Karpas-422 (cell line): ENCODE results near the gene CMKLR1. TPM values are rescaled to one million over a fixed set of nuclear protein-coding genes. Genes with fewer than 3 reads are reported as not detected.
A peak's percentile ranks its signal among the peaks of the same experiment; 100 is the strongest.

Experiments
- DNase-seq: peaks from one replicate; pipeline ENCODE4 v3.0.0-alpha.2; 2015
- H2AFZ ChIP-seq: fragments of 200-600 bp; sonication (generic); 2 replicates; pipeline ENCODE4 v1.6.1; 2014; ENCODE audit warnings: antibody characterized with exemption, low read length, mixed read lengths
- H3K27ac ChIP-seq: fragments of 200-600 bp; sonication (generic); 2 replicates; pipeline ENCODE4 v1.5.1; 2014; ENCODE audit warnings: mild to moderate bottlenecking, low read length, moderate library complexity
- H3K27me3 ChIP-seq: fragments of 200-600 bp; sonication (generic); 2 replicates; pipeline ENCODE4 v1.6.1; 2014; ENCODE audit warnings: low read length, mixed read lengths
- H3K36me3 ChIP-seq: fragments of 200-600 bp; sonication (generic); 2 replicates; pipeline ENCODE4 v1.6.1; 2014; ENCODE audit warnings: low read length, mixed read lengths; ENCODE audit not compliant: insufficient read depth
- H3K4me1 ChIP-seq: fragments of 200-600 bp; sonication (generic); 2 replicates; pipeline ENCODE4 v1.6.1; 2014; ENCODE audit warnings: mild to moderate bottlenecking, low read length, mixed read lengths
- H3K4me2 ChIP-seq: fragments of 200-600 bp; sonication (generic); 2 replicates; pipeline ENCODE4 v1.6.1; 2014; ENCODE audit warnings: low read length, low read depth, mild to moderate bottlenecking; ENCODE audit not compliant: poor library complexity, severe bottlenecking
- H3K4me3 ChIP-seq: fragments of 200-600 bp; sonication (generic); 2 replicates; pipeline ENCODE4 v1.5.1; 2014; ENCODE audit warnings: mild to moderate bottlenecking, antibody characterized with exemption, low read length, mixed read lengths
- H3K79me2 ChIP-seq: fragments of 200-600 bp; sonication (generic); 2 replicates; pipeline ENCODE4 v1.6.1; 2014; ENCODE audit warnings: mild to moderate bottlenecking, low read length, mixed read lengths
- H3K9ac ChIP-seq: fragments of 200-600 bp; sonication (generic); 2 replicates; pipeline ENCODE4 v1.6.0; 2014; ENCODE audit warnings: low read length
- H3K9me2 ChIP-seq: fragments of 200-600 bp; sonication (generic), shearing (Covaris generic); replicated peaks from 2 replicates; pipeline ENCODE4 v1.6.0; 2014; ENCODE audit warnings: mild to moderate bottlenecking, low read length, moderate library complexity; ENCODE audit not compliant: insufficient read depth
- H3K9me3 ChIP-seq: fragments of 300-700, 200-600 bp; sonication (generic); 2 replicates; pipeline ENCODE4 v1.6.1; 2014; ENCODE audit warnings: low read length, mixed read lengths
- H4K20me1 ChIP-seq: fragments of 200-600 bp; sonication (generic); 2 replicates; pipeline ENCODE4 v1.6.1; 2014; ENCODE audit warnings: mild to moderate bottlenecking, antibody characterized with exemption, low read length, low read depth; ENCODE audit not compliant: insufficient read depth
- total RNA-seq: library from RNA; depleted of rRNA; stranded (reverse); fragments of >200 nt; shearing (Covaris generic); gene quantifications from 2 replicates; pipeline ENCODE4 v1.2.3, GENCODE V29; 2014; ENCODE audit warnings: low replicate concordance

Gene CMKLR1
- total RNA-seq, 1 experiment from 2014 or later = not detected

GRCh38 chr12:108324351-108325017 lies 14.6 kb downstream of the CMKLR1 start:
- no peak for DNase-seq
- H3K79me2 ChIP-seq = no peaks in the 10 kb centered on the region
- no peaks in the 10 kb centered on the region for H3K9me3 ChIP-seq
- H2AFZ ChIP-seq = no peak overlapping the region
- H3K9ac ChIP-seq = no peak overlapping the region
- H3K4me2 ChIP-seq = no peak overlapping the region
- no peaks in the 10 kb centered on the region for H3K36me3 ChIP-seq
- H3K4me3 ChIP-seq = no peak overlapping the region
- H4K20me1 ChIP-seq = no peaks in the 10 kb centered on the region
- H3K27me3 ChIP-seq = no peaks in the 10 kb centered on the region
- H3K9me2 ChIP-seq = no peaks in the 10 kb centered on the region
- H3K4me1 ChIP-seq = no peaks in the 10 kb centered on the region
- no peak overlapping the region for H3K27ac ChIP-seq

- no peak overlapping the region for H3K4me2 ChIP-seq
- H3K9me3 ChIP-seq = no peaks in the 10 kb centered on the region
- no peaks in the 10 kb centered on the region for H3K4me1 ChIP-seq
- no peaks in the 10 kb centered on the region for H4K20me1 ChIP-seq
- H2AFZ ChIP-seq = no peak overlapping the region
- DNase-seq = no peak
- H3K4me3 ChIP-seq = no peak overlapping the region
- H3K9ac ChIP-seq = no peak overlapping the region
- no peaks in the 10 kb centered on the region for H3K79me2 ChIP-seq
- no peaks in the 10 kb centered on the region for H3K9me2 ChIP-seq
- no peaks in the 10 kb centered on the region for H3K36me3 ChIP-seq
- H3K27me3 ChIP-seq = no peaks in the 10 kb centered on the region
- H3K27ac ChIP-seq = no peak overlapping the region
These were observed 15.5 kb downstream of the CMKLR1 start for GRCh38 chr12:108323581-108323980.

GRCh38 chr12:108322998-108323397 lies 16.1 kb downstream of the CMKLR1 start:
- Histone ChIP-seq H4K20me1 (no peaks in the 10 kb centered on the region), H3K9ac (no peak overlapping the region), H3K4me2 (no peak overlapping the region), H3K4me3 (no peak overlapping the region), H3K36me3 (no peaks in the 10 kb centered on the region), H3K4me1 (no peaks in the 10 kb centered on the region), H3K9me2 (no peaks in the 10 kb centered on the region), H3K79me2 (no peaks in the 10 kb centered on the region), H3K27me3 (no peaks in the 10 kb centered on the region), H3K9me3 (no peaks in the 10 kb centered on the region), H2AFZ (no peak overlapping the region), H3K27ac (no peak overlapping the region)
- no peak for DNase-seq

GRCh38 chr12:108321688-108322087 lies 17.4 kb downstream of the CMKLR1 start:
- Histone ChIP-seq H3K9me3 (no peaks in the 10 kb centered on the region), H3K4me2 (no peak overlapping the region), H2AFZ (no peak overlapping the region), H3K27ac (no peak overlapping the region), H3K36me3 (no peaks in the 10 kb centered on the region), H3K4me3 (no peak overlapping the region), H3K9ac (no peak overlapping the region), H4K20me1 (no peaks in the 10 kb centered on the region), H3K27me3 (no peaks in the 10 kb centered on the region), H3K4me1 (no peaks in the 10 kb centered on the region), H3K79me2 (no peaks in the 10 kb centered on the region), H3K9me2 (no peaks in the 10 kb centered on the region)
- no peak for DNase-seq

GRCh38 chr12:108320507-108321293 lies 18.4 kb downstream of the CMKLR1 start:
- no peak overlapping the region for H2AFZ ChIP-seq
- H3K36me3 ChIP-seq = no peaks in the 10 kb centered on the region
- no peaks in the 10 kb centered on the region for H3K9me2 ChIP-seq
- no peak overlapping the region for H3K4me2 ChIP-seq
- no peak overlapping the region for H3K9ac ChIP-seq
- no peaks in the 10 kb centered on the region for H4K20me1 ChIP-seq
- H3K27ac ChIP-seq = no peak overlapping the region
- no peaks in the 10 kb centered on the region for H3K79me2 ChIP-seq
- H3K27me3 ChIP-seq = no peaks in the 10 kb centered on the region
- peak; percentile 53 for DNase-seq
- H3K4me1 ChIP-seq = no peaks in the 10 kb centered on the region
- H3K9me3 ChIP-seq = no peaks in the 10 kb centered on the region
- no peak overlapping the region for H3K4me3 ChIP-seq

- DNase-seq = no peak
- no peaks in the 10 kb centered on the region for H3K9me3 ChIP-seq
- no peaks in the 10 kb centered on the region for H3K4me1 ChIP-seq
- no peak overlapping the region for H2AFZ ChIP-seq
- no peaks in the 10 kb centered on the region for H3K36me3 ChIP-seq
- no peak overlapping the region for H3K4me2 ChIP-seq
- no peaks in the 10 kb centered on the region for H3K27me3 ChIP-seq
- no peaks in the 10 kb centered on the region for H3K79me2 ChIP-seq
- no peak overlapping the region for H3K27ac ChIP-seq
- no peaks in the 10 kb centered on the region for H3K9me2 ChIP-seq
- H3K9ac ChIP-seq = no peak overlapping the region
- H4K20me1 ChIP-seq = no peaks in the 10 kb centered on the region
- no peak overlapping the region for H3K4me3 ChIP-seq
These were observed 19.6 kb downstream of the CMKLR1 start for GRCh38 chr12:108319277-108320234.

GRCh38 chr12:108318472-108319275 lies 20.4 kb downstream of the CMKLR1 start:
- no peak overlapping the region for H3K4me3 ChIP-seq
- H3K4me2 ChIP-seq = no peak overlapping the region
- H3K36me3 ChIP-seq = no peaks in the 10 kb centered on the region
- H3K4me1 ChIP-seq = no peaks in the 10 kb centered on the region
- no peaks in the 10 kb centered on the region for H3K9me3 ChIP-seq
- no peaks in the 10 kb centered on the region for H3K27me3 ChIP-seq
- no peak overlapping the region for H2AFZ ChIP-seq
- H4K20me1 ChIP-seq = no peaks in the 10 kb centered on the region
- H3K9me2 ChIP-seq = no peaks in the 10 kb centered on the region
- no peak overlapping the region for H3K27ac ChIP-seq
- H3K79me2 ChIP-seq = no peaks in the 10 kb centered on the region
- no peak overlapping the region for H3K9ac ChIP-seq
- no peak for DNase-seq
